Amygdala (tissue), 56 donors: ENCODE data around the gene SRL.
"Not testable (repeated sequence)": the region's sequence is repeated elsewhere in the genome, so short reads cannot be mapped to it uniquely, and the experiment has no call there.

Source experiments
- DNase-seq, 56 donors: peaks; one replicate each; lab custom pipeline; 2025; lab: John Stamatoyannopoulos, UW

SRL gene

DNA sequence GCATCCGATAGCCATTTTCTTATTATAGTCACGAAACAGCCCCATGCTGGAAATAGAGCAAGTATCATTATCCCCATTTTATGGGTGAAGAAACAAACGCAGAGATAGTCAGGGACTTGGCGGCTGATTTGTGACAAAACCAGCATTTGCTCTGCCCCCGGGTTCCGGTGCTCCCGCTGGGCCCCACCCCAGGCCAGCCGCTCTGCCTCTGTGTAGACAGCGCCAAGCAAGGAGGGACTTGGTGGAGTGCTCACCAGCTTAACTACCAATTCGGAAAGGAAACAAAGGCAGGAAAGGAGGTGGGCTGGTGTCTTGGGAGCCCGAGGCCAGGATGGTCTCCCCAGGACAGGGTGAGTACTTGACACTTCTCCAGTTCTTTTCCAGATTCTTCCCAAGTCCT is 10.0 kb downstream of the SRL start:
- no peak for DNase-seq

DNA sequence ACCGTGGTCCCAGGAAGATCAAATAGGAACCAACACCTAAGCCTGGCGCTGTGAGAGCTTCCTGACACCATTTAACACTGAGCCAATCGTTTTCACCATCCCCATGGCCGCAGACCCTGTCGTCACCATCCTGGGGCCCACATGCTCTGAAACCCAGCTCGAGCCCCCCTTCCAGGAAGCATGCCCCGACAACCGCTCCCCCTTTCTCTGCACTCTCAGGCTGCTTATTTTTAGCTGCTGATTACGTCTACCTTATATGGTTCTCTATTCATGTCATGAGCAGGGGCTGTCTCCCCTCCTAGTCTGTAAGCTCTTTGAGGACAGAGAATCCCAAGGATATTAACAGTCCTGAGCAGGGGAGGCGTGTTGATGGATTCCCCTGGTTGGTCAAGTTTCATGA is 10.5 kb downstream of the SRL start:
- no peak for DNase-seq

DNA sequence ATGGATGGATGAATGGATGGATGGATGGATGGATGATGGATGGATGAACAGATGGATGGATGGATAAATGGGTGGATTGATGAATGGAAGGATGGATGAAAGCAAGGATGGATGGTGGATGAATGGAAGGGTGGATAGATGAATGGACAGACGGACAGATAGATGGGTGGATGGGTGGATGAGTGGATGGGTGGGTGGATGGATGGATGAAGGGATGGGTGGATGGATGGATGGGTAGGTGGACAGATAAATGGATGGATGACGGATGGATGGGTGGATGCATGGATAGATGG is 14.9 kb downstream of the SRL start:
- no peak for DNase-seq

DNA sequence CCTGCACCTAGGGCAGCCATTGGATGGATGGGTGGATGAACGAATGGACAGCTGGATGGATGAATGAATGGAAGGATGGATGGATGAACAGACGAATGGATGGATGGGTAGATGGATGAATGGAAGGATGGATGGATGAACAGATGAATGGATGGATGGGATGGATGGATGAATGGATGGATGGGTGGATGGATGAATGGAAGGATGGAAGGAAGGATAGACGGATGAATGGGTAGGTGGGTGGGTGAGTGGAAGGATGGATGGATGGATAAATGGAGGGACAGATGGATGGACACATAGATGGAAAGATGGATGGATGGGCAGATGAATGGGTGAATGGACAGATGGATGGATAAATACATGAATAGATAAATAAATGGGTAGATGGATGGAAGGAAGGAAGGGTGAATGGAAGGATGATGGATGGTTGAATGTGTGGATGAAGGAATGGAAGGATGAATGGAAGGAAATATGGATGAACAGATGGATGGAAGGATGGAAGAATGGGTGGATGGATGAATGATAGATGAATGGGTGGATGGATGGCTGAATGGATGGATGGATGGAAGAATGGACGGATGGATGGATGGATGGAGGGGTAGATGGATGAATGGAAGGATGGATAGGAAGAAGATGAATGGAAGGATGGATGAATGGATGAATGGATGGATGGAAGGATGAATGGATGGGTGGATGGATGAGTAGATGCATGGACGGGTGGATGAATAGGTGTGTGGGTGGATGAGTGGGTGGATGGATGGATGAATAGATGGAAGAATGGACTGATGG is 15.4 kb downstream of the SRL start:
- no peak for DNase-seq

DNA sequence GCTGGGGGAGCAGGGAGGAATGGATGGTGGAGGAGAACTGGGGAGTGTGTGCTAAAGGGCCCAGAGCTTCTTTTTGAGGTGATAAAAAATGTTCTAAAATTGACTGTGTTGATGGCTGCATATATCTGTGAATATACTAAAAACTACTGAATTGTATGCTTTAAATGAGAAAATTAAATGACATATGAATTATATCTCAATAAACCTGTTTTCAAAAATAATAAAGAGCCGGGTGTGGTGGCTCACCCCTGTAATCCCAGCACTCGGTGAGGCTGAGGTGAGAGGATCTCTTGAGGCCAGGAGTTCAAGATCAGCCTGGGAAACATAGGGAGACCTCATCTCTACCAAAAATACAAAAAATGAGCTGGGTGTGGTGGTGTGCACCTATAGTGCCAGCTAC is 16.8 kb downstream of the SRL start:
- DNase-seq, result no peak

DNA sequence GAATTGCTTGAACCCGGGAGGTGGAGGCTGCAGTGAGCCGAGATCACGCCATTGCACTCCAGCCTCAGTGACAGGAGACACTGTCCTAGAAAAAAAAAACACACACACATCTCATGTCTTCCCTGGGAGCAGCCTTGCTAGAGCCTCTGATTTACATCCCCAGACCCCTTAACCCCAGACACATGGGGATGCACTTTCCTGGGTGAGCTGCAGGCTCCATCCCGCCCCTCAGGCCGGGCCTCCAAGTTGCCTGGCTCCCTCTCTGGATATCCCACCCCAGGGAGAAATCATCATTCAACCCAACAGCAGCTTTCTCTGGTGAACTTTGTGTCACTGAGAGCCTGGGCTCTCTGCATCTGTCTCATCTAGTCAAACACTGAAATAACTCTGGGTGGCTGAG is 21.5 kb downstream of the SRL start:
- no peak for DNase-seq

DNA sequence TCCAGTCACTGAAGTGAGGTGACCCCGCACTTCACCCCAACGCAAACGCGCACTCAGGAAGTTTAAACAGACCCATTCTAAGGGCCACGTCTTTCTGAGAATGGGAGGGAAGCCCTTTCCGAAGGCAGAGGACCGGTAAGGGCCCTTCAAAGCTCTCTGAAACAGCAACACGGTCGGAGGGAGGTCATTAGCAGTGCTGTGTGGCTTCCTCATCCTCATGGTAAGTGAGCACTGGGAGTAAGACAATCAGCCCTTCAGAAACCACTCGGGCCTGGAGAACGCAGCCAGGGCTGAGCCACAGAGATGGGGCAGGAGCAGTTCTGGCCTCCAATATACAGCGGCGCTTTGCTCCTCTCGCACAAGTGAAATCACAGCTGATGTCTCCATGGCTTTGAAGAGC is 23.7 kb downstream of the SRL start:
- DNase-seq, result no peak

DNA sequence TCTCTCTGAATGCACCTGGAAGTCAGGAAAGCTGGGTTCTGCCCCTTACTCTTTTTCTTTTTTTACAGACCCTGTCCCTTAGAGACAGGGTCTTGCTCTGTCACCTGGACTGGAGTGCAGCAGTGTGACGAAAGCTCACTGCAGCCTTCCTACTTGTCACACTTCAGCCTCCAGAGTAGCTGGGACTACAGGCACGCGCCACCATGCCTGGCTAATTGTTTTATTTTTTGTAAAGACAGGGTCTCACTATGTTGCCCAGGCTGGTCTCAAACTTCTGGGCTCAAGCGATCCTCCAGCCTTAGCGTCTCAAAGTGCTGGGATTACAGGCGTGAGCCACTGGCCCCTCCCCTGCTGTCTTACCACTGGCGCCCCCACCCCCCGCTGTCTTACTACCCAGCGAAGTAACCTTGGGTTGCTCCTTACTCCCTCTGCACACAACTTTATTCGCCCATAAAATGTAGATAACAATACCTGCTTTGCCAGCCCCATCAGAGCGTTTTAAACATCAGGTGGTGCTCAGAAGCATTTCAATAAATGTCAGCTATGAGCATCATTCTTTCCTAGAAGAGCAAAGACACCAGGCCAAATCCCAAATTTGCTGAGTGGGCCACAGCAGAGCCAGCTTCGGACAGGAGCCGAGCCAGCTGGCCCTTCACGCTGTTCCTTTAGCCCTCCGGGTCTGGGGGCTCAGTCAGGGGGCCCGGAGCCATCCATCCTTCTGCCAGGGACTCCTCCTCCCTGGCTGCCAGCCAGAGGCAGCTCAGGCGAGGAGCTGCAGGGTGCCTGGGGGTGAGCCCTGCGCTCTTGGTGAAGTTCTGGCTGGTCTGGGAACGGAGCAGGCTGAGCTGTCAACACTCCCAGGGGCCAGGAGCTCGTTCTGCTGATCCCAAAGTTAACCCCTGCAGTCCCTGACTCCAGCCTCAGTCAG is 24.4 kb downstream of the SRL start:
- peak in 8 of 56 donors; percentile 5 to 28 (median 10) for DNase-seq

- no peak for DNase-seq
Observed at GRCh38 chr16:4216596-4216995, 25.3 kb downstream of the SRL start.

- DNase-seq, result no peak
Observed at GRCh38 chr16:4215106-4215505, 26.8 kb downstream of the SRL start.

DNA sequence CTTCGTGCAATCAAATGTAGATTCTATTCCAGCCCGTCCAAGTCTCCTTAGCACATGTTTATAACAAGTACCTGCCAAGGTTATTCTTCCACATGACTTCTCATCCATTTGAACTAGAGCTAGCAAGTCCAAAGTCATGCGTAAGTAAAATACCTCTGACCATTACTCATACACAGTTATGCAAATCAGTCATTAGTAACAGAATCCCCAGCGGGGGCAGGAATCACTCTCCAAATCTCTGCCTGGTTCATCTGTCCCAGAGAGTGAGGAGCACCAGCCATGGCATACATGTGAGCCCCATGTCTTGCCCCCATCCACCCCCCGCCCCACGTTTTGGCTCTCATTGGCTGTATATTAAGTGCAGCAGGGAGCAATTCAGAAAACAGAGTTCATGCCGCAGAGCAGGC is 27.7 kb downstream of the SRL start:
- no peak for DNase-seq

- DNase-seq, result no peak
Observed at GRCh38 chr16:4213737-4214136, 28.1 kb downstream of the SRL start.

DNA sequence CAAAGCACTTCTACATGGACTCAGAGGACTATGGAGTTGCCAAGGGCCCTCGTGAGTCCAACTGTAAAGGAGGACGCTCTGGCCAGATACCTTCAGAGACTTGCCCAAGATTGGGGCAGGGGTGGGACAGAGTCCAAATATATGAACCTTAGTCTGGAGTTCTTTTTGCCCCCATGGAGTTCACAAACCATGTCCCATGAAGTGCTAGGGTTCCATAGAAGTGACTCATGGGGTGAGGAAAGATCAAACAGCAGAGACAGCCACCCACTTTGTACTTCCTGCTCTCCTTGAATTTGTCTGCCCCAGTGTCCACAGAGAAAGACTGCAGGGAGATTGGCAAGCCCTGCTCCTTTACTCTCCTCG is 29.0 kb downstream of the SRL start:
- DNase-seq, result no peak

DNA sequence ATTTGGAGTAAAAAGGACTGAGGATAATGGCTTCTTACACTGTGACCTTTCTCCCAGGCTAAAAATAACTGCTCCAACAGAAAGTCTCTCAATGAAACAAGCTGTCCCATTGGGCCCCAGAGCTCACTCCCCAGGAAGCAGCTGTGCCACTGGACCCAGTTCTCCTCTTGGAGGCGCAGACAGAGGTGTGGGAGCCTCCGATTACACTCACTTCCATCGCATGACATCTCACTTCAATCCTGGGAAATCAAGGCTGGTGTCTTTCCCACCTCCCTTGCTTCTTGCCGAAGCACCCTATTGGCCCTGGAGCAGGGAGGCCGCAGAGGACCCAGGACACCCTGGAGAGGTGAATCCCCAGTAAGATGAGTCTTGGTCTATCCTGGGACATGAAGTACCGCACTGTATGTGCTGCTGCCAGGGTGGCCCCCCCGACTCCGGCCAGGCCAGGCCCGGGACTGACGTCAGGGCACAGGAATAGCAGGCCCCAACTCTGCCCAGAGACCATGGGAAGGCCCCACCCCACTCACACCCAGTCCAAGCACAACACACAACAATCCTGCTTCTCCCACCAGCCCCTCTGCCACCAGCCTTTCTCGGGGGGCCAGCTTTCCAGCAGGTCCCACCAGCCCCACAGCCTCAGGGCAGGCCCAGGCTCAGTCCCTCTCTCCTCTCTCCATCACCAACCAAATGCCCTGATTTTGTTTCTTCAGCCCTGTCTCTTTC is 29.5 kb downstream of the SRL start:
- no peak for DNase-seq

GRCh38 chr16:4211445-4212210 is 30.3 kb downstream of the SRL start:
- not testable (repeated sequence) for DNase-seq

DNA sequence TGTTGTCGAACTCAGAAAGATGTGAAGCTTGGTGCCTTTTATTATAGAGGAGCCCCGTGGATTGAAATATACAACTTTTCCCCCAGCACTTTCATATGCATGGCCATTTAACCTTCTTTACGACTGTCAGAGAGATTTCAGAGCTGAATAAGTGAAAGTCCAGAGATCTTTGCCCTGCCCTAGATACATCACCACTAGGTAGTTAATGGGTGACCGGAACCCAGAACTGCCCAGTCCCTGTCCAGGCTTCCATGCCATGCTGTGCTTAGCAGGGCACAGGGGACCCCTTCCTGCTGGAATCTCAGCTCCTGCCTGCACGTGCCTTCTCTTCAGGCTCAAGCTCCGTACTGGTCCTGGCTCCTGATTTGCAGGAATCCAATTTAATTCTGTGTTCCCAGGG is 32.2 kb downstream of the SRL start:
- DNase-seq, result no peak

- DNase-seq, result no peak
Observed at GRCh38 chr16:4208341-4208751, 33.5 kb downstream of the SRL start.

DNA sequence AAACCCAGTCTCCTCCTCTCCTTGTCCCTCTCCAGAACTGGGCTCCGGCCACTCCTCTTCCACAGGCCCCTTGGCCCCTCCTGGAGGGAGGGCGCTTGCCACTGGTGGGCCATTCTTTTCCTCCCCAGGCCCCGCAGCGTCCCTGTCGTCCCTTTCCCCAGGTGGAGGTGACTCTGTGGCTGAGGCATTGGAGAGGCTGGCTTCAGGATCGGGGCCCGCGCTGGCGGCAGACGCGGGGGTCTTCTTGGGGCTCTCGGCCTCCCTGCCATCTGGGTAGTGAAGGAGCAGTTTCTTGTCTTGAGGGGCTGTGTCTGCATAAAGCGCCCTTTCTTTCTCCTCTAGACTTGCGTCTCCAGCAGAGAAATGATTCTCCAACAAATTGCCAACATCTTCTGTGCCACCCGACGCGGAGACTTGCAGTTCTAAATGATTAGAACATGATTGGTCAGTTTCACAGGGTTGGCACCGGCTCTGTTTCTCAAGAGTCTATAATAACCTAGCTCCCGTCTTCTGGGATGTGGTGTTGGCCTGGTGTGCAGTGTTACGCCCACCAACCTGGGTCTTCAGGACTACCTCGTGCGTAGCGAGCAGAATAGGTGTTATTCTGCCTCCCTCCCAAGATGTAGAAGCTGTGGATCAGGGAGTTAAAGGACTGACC is 34.1 kb downstream of the SRL start:
- DNase-seq, result no peak

GRCh38 chr16:4207229-4207628 is 34.7 kb downstream of the SRL start:
- no peak for DNase-seq

DNA sequence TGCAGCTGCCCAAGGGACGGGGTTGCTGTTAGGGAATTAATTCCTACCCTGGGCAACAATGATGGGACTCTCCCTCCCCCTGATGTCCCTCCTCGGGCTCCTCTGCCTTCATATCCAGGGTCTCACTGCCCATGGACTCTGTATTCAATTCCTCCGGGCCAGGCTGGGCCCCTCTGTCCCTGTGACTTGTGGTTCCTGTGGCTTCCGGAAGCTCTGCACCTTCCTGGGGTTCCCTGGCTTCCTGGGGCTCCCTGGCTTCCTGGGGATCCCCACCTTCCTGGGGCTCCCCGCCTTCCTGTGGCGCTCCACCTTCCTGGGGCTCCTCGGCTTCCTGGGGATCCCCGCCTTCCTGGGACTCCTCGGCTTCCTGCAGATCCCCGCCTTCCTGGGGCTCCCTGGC is 35.2 kb downstream of the SRL start:
- DNase-seq, result no peak
